ENCODE measurements around the gene RGPD4. TPM values are rescaled to one million over a fixed set of nuclear protein-coding genes. Genes with fewer than 3 reads are reported as not detected.
"Not testable (repeated sequence)": the region's sequence is repeated elsewhere in the genome, so short reads cannot be mapped to it uniquely, and the experiment has no call there.

Gene RGPD4
- total RNA-seq, 1 donor = not detected

DNA sequence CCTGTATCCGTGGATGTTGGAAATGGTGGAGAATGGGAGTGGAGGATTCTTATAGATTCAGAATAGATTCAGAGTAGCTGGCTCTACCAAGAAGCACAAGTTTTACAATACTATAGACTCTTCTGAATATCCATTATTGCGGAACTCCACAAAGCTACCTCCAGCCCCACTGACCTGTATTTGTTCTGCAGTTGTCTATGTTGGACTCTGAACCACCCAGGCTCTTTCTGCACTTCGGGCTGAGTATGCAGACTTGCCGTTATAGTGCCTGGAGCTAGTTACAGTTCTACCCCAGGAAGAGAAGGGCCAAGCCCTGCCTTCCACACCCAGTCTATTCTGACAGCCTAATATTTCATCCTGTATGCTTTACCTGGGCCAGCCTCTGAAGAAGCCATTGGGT, 4.4 kb upstream of the RGPD4 start:
- TF ChIP-seq, protein P1, sequence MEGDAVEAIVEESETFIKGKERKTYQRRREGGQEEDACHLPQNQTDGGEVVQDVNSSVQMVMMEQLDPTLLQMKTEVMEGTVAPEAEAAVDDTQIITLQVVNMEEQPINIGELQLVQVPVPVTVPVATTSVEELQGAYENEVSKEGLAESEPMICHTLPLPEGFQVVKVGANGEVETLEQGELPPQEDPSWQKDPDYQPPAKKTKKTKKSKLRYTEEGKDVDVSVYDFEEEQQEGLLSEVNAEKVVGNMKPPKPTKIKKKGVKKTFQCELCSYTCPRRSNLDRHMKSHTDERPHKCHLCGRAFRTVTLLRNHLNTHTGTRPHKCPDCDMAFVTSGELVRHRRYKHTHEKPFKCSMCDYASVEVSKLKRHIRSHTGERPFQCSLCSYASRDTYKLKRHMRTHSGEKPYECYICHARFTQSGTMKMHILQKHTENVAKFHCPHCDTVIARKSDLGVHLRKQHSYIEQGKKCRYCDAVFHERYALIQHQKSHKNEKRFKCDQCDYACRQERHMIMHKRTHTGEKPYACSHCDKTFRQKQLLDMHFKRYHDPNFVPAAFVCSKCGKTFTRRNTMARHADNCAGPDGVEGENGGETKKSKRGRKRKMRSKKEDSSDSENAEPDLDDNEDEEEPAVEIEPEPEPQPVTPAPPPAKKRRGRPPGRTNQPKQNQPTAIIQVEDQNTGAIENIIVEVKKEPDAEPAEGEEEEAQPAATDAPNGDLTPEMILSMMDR (IDR thresholded peaks at IDR 0.05; ENCODE audit: insufficient read depth, low read length) = no peak
- no peak overlapping the region for H3K4me3 ChIP-seq (ENCODE audit: low read depth, low read length)
- DNase-seq (ENCODE audit: low read depth) = no peak

GRCh38 chr2:107824451-107825205, 2.1 kb upstream of the RGPD4 start:
- H3K4me3 ChIP-seq (ENCODE audit: low read depth, low read length) = no peak overlapping the region
- TF ChIP-seq, protein P1 (IDR thresholded peaks at IDR 0.05; ENCODE audit: insufficient read depth, low read length) = no peak
- no peak for DNase-seq (ENCODE audit: low read depth)

- no peak overlapping the region for H3K4me3 ChIP-seq (ENCODE audit: low read depth, low read length)
- TF ChIP-seq, protein P1 (IDR thresholded peaks at IDR 0.05; ENCODE audit: insufficient read depth, low read length) = no peak
- DNase-seq (ENCODE audit: low read depth) = no peak
Observed at GRCh38 chr2:107825206-107825563, 1.5 kb upstream of the RGPD4 start.

- not testable (repeated sequence) for DNase-seq (ENCODE audit: low read depth); H3K4me3 ChIP-seq (ENCODE audit: low read depth, low read length)
Observed at GRCh38 chr2:107829514-107829913, 2.8 kb downstream of the RGPD4 start.

- DNase-seq (ENCODE audit: low read depth); H3K4me3 ChIP-seq (ENCODE audit: low read depth, low read length): not testable (repeated sequence)
Observed at GRCh38 chr2:107833152-107833551, 6.5 kb downstream of the RGPD4 start.

DNA sequence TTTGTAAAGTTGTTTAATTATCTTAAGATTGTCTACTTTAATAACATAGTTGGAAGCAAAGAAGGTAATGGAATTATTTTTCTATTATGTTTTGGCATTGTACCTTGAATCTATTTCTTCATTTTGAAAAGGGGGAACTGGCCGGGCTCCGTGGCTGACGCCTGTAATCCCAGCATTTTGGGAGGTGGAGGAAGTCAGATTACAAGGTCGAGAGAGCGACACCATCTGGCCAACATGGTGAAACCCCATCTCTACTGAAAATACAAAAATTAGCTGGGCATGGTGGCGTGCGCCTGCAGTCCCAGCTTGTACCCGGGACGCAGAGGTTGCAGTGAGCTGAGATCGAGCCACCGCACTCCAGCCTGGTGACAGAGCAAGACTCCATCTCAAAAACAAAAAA, 6.9 kb downstream of the RGPD4 start:
- DNase-seq (ENCODE audit: low read depth) = not testable (repeated sequence)

GRCh38 chr2:107916121-107916520, 89.4 kb downstream of the RGPD4 start:
- H3K4me3 ChIP-seq (ENCODE audit: low read depth, low read length) = not testable (repeated sequence)

More for the DNA sequence above, 6.9 kb downstream of the RGPD4 start:
- H3K4me3 ChIP-seq (ENCODE audit: low read depth, low read length) = not testable (repeated sequence)

DNA sequence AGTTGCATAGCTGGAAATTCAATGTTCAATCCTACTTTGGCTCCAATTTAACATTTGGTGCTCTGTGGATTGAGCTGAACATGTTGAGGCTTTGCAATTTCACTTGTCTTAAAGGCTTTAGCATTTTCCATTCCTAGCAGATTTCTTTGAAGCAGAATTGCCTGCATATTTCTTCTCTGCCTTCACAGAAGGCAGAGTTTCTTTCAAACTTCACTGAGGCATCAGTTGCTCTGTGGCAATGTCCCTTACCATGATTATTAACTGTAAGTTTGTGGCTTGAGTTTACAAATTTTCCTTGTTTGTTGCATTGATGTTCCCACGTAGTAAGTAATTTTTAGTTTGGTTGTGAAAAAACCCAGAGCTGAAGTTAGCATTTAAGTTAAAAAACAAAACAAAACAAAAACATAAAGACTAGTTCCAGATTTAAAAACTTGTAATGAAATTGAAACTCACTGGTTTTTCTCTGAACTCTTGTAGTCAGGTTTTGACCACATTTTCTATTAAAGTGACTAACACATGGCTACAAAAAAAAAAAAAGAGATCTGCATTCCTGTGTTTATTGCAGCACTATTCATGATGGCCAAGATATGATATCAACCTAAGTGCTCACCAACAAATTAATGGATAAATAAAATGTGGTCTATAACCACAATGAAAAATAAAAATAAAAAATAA, 90.1 kb downstream of the RGPD4 start:
- H3K4me3 ChIP-seq (ENCODE audit: low read depth, low read length); DNase-seq (ENCODE audit: low read depth): not testable (repeated sequence)

More at GRCh38 chr2:107916121-107916520, 89.4 kb downstream of the RGPD4 start:
- DNase-seq (ENCODE audit: low read depth) = not testable (repeated sequence)

GRCh38 chr2:107927034-107927534, 100.4 kb downstream of the RGPD4 start:
- TF ChIP-seq, protein P1 (IDR thresholded peaks at IDR 0.05; ENCODE audit: insufficient read depth, low read length) = no peak
- H3K4me3 ChIP-seq (ENCODE audit: low read depth, low read length) = no peak overlapping the region
- DNase-seq (ENCODE audit: low read depth) = no peak
